ENCODE data around the gene URB2.

The URB2 gene

DNA sequence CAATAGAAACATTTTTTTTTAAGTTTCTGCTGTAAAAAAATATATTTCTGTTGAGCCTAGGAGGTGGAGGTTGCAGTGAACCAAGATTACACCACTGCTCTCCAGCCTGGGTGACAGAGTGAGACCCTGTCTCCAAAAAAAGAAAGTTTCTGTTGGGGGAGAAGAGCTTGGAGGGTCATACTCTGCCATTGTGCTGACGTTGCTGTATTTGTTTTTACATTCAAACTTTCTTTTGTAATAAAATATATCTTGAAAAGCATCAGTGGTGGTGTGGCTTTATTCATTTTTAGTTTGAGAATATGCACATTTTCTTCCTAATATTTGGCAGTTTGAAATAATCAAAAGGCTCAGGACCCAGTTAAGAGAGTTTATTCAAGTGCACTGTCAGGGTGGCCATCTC is 64.6 kb downstream of the URB2 start:
- H3K9me3 Mint-ChIP-seq, result peaks cover 12% of the 10 kb centered on the region
- H3K27me3 Mint-ChIP-seq (ENCODE audit: low read depth, poor library complexity), result peaks cover 6% of the 10 kb centered on the region
- no peak for DNase-seq
- peaks cover 25% of the 10 kb centered on the region for H3K4me1 Mint-ChIP-seq
- H3K36me3 Mint-ChIP-seq (ENCODE audit: low read depth), result peaks cover 4% of the 10 kb centered on the region
- H3K4me3 Mint-ChIP-seq, result no peak overlapping the region
- no peak overlapping the region for H3K27ac Mint-ChIP-seq
- TF ChIP-seq, protein P1, sequence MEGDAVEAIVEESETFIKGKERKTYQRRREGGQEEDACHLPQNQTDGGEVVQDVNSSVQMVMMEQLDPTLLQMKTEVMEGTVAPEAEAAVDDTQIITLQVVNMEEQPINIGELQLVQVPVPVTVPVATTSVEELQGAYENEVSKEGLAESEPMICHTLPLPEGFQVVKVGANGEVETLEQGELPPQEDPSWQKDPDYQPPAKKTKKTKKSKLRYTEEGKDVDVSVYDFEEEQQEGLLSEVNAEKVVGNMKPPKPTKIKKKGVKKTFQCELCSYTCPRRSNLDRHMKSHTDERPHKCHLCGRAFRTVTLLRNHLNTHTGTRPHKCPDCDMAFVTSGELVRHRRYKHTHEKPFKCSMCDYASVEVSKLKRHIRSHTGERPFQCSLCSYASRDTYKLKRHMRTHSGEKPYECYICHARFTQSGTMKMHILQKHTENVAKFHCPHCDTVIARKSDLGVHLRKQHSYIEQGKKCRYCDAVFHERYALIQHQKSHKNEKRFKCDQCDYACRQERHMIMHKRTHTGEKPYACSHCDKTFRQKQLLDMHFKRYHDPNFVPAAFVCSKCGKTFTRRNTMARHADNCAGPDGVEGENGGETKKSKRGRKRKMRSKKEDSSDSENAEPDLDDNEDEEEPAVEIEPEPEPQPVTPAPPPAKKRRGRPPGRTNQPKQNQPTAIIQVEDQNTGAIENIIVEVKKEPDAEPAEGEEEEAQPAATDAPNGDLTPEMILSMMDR (IDR thresholded peaks at IDR 0.05), result no peak

DNA sequence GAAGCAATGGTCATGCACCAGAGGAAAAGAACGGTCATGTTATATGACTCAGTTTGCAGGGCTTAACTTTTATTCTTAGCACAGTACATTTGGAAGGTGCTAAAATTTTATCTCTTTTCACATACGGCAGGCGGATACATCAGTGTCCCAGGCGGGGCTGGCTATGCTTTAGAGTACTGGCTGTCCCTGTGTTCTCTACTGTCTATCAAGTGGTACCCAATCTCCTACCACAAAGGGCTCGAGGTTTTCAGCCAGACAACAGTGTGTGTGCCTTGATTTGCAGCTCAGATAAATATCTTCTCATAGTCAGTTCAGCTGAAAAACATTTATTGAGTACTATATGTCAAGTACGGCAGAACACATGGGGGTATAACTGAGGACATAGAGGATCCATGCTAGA is 65.3 kb downstream of the URB2 start:
- H3K36me3 Mint-ChIP-seq (ENCODE audit: low read depth), result no peaks in the 10 kb centered on the region
- no peak overlapping the region for H3K4me3 Mint-ChIP-seq
- TF ChIP-seq, protein P1 (IDR thresholded peaks at IDR 0.05), result no peak
- no peak overlapping the region for H3K27ac Mint-ChIP-seq
- DNase-seq, result no peak
- peaks cover 6% of the 10 kb centered on the region for H3K27me3 Mint-ChIP-seq (ENCODE audit: low read depth, poor library complexity)
- H3K9me3 Mint-ChIP-seq, result peaks cover 5% of the 10 kb centered on the region
- peaks cover 25% of the 10 kb centered on the region for H3K4me1 Mint-ChIP-seq

DNA sequence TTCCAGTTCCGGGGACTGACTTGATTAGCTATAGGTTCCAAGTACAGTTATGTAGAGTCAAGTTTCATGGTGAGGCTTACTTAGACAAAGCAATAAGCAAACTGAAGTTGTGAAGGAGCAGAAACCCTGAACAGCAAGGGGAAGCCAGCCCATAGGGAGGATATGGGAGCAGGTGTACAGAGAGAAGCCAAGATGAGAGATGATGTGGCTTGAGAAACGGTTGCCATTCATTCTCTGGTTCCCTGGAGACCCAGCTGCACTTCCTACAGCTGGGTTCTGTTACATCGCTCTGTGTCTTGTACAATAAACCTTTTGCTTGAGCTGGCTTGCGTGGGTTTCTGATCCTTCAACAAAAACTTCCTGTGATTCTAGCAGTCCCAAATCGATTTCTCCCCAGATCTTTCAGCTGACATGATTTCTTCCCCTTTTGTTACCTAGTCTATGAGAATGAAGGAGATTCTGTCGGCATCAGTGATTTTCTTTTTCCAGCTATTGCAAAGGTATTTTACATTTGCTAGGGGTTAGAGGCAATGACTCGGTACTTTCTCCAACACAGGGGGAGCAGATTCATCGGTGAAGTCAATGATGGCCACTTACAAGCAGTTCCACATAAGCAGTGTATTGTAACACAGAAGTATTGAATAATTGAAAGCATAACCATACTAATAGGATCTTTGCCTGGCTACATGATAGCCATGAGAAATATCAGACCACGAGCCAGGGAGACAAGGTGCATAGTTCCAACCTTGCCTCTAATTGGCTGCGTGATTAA is 67.3 kb downstream of the URB2 start:
- Mint-ChIP-seq H3K27me3 (ENCODE audit: low read depth, poor library complexity) (peaks cover 6% of the 10 kb centered on the region), H3K4me1 (peaks cover 25% of the 10 kb centered on the region), H3K4me3 (no peak overlapping the region), H3K27ac (no peak overlapping the region), H3K36me3 (ENCODE audit: low read depth) (no peaks in the 10 kb centered on the region), H3K9me3 (no peaks in the 10 kb centered on the region)
- no peak for DNase-seq
- TF ChIP-seq, protein P1 (IDR thresholded peaks at IDR 0.05), result no peak

DNA sequence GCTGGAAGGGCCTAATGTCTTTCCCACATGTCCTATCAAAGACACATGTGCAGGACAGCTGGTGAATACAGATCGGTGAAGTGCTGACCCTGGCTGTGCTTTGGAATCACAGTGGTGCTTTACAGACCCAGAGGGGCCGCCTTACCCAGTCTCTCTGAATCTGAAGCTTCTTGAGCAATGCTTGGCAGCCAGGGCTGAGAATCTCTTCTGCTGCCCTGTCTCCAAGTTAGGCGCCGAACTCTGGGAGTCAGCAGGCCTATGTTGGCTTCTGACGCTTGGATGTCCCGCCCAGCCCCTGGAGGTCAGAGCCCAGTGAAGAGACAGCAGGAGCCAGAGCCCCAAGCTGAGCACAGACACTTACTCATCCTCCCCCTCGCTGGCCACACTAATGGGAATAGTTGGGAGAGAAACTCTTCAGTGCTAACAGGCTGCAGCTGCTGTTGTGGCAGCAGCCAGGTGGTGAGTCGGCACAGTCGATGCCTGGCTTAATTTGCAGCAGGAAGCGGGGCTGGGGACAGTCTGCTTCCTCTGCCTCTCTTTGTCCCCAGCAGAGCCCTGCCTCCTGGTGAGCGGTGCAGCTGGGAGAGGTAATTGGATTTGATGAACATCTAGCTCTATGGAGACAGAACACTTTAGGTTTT is 68.1 kb downstream of the URB2 start:
- H3K27ac Mint-ChIP-seq, result no peak overlapping the region
- no peaks in the 10 kb centered on the region for H3K36me3 Mint-ChIP-seq (ENCODE audit: low read depth)
- peak overlapping the region; percentile 56 for H3K4me3 Mint-ChIP-seq
- TF ChIP-seq, protein P1 (IDR thresholded peaks at IDR 0.05), result no peak
- H3K9me3 Mint-ChIP-seq, result no peaks in the 10 kb centered on the region
- H3K4me1 Mint-ChIP-seq, result peaks cover 25% of the 10 kb centered on the region
- peak; percentile 35 for DNase-seq
- H3K27me3 Mint-ChIP-seq (ENCODE audit: low read depth, poor library complexity), result peaks cover 6% of the 10 kb centered on the region

DNA sequence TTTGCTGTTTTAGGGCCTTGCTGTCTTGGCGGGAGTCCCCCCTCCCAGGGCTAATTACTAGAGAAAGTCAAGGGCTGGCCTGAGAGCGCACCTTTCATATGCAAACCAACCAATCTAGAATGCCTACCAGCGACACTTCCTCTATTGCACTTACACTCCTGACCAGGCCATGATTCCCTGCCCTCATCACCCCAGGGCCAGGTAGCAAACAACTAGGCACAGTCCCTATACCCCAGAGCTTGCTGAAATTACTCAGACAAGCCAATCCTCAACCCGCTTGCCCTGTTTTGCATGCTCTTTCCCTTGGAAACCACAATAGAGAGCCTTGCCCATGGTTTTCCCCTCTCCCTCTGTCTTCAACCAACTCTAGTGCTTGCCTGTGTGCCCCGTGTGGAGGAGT is 70.3 kb downstream of the URB2 start:
- Mint-ChIP-seq H3K4me1 (peaks cover 25% of the 10 kb centered on the region), H3K27ac (no peak overlapping the region), H3K4me3 (no peak overlapping the region), H3K9me3 (peaks cover 1% of the 10 kb centered on the region), H3K27me3 (ENCODE audit: low read depth, poor library complexity) (peaks cover 6% of the 10 kb centered on the region), H3K36me3 (ENCODE audit: low read depth) (no peaks in the 10 kb centered on the region)
- no peak for DNase-seq
- TF ChIP-seq, protein P1 (IDR thresholded peaks at IDR 0.05), result no peak

Data from nephron progenitor cell (in vitro differentiated cells).